ENCODE measurements around the gene TRIM4.
"Not testable (repeated sequence)": the region's sequence is repeated elsewhere in the genome, so short reads cannot be mapped to it uniquely, and the experiment has no call there.

Gene TRIM4

DNA sequence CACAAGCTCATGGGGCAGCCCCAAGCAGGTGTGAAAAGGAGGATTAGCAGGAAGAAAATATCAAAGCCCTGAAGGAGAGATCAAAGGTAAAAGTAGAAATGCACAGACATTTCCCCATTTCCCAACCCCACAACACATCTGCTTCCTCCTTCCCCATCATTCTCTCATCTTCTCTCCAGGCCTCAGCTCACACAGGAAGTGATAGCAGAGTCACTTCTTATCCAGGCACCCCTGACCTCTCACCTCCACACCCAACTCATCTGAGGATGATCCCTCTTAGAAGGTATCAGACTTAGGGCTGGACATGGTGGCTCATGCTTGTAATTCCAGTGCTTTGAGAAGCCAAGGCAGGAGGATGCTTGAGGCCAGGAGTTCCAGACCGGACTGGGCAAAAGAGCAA lies 28.3 kb upstream of the TRIM4 start:
- TF ChIP-seq, protein P1, sequence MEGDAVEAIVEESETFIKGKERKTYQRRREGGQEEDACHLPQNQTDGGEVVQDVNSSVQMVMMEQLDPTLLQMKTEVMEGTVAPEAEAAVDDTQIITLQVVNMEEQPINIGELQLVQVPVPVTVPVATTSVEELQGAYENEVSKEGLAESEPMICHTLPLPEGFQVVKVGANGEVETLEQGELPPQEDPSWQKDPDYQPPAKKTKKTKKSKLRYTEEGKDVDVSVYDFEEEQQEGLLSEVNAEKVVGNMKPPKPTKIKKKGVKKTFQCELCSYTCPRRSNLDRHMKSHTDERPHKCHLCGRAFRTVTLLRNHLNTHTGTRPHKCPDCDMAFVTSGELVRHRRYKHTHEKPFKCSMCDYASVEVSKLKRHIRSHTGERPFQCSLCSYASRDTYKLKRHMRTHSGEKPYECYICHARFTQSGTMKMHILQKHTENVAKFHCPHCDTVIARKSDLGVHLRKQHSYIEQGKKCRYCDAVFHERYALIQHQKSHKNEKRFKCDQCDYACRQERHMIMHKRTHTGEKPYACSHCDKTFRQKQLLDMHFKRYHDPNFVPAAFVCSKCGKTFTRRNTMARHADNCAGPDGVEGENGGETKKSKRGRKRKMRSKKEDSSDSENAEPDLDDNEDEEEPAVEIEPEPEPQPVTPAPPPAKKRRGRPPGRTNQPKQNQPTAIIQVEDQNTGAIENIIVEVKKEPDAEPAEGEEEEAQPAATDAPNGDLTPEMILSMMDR (IDR thresholded peaks at IDR 0.05; ENCODE audit: borderline replicate concordance, control extremely low read depth, extremely low read depth, insufficient read depth, missing control alignments): no peak
- in situ Hi-C loops (cut with MboI; ENCODE audit: low sequenced_read_pairs, unreplicated experiment): no loop called here
- DNase-seq (ENCODE audit: low spot score): no peak

DNA sequence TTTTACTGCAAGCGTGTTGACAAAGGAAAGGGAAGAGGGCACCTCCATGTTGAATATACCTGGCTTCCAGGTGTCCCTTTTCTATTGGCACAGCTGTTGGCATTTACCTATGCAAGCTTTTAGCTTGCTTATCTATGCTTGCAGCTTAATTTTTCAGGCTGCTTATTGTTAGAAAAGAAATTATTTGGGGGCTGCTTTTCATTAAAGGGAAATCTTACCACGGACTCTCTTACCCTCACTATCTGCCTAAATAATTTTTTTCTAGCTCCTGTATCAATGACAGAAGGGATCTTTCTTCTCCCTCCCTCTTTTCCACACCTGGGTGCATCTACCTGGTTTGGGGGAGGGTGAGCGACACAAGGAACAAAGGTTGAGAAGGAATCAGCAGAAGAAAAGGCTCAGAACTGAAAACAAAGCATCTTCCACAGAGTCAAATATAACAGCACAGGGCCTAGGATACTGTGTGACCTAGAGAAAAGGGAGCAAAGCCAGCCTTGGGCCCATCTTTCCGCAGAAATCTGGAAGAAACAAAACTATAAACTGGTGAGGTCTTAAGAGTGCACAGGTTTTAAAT lies 25.3 kb upstream of the TRIM4 start:
- in situ Hi-C loops (cut with MboI; ENCODE audit: low sequenced_read_pairs, unreplicated experiment): no loop called here
- no peak for DNase-seq (ENCODE audit: low spot score)

DNA sequence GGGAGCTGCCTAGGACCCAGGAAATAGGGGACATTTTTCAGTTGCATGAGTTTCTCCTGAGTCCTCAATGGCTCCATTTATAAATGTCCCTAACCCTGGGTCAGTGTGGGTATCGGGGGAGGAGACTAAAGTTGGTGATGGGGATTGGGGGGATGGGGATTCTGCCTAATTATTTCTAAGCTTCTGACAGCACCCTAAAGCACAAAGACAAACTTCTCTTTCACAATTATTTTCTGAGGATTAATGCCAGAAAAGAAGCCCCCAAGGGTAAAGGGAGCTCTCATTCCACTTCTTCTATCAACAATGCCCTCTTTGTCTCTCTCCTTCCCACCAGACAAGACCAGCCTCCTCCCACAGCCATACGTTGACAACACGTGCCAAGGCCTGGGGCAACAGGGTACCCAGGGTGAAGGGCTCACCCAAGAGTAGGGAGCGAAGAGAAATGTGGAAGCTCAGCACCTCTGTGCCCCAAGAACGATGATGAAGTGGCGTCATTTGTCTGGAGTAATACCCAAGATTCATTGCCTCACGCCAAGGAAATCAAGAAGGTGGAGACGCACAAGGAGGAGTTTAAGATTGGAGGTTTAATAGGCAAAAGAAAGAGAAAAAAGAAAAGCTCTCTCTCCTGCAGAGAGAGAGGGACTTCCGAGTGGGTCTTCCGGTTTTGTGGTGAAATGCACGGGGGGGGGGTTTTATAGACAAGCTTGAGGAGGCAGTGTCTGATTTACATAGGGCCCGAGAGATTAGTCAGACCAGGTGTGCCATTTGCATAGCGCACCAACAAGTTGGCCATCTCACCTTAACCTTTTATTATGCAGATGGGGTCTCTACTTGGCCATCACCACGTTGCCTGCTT lies 24.5 kb upstream of the TRIM4 start:
- DNase-seq (ENCODE audit: low spot score): no peak
- in situ Hi-C loops (cut with MboI; ENCODE audit: low sequenced_read_pairs, unreplicated experiment): no loop called here
- TF ChIP-seq, protein P1 (IDR thresholded peaks at IDR 0.05; ENCODE audit: borderline replicate concordance, control extremely low read depth, extremely low read depth, insufficient read depth, missing control alignments): no peak

More for the DNA sequence above, 25.3 kb upstream of the TRIM4 start:
- TF ChIP-seq, protein P1 (IDR thresholded peaks at IDR 0.05; ENCODE audit: borderline replicate concordance, control extremely low read depth, extremely low read depth, insufficient read depth, missing control alignments): no peak

DNA sequence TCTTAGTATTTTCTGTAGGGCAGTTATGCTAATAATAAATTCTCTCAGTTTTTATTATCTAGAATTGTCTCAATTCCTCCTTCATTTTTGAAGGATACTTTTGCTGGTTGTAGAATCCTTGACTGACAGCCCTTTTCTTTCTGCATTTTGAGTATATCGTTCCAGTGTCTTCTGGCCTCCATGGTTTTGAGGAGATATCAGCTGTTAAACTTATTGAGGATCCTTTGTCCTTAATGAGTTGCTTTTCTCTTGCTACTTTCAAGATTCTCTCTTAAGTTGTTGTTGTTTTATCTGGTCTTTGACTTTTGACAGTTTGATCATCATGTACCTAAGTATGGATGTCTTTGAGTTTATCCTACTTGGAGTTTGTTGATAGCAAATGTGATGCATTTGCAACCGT lies 19.0 kb upstream of the TRIM4 start:
- in situ Hi-C loops (cut with MboI; ENCODE audit: low sequenced_read_pairs, unreplicated experiment): no loop called here
- no peak for DNase-seq (ENCODE audit: low spot score)
- TF ChIP-seq, protein P1 (IDR thresholded peaks at IDR 0.05; ENCODE audit: borderline replicate concordance, control extremely low read depth, extremely low read depth, insufficient read depth, missing control alignments): no peak

DNA sequence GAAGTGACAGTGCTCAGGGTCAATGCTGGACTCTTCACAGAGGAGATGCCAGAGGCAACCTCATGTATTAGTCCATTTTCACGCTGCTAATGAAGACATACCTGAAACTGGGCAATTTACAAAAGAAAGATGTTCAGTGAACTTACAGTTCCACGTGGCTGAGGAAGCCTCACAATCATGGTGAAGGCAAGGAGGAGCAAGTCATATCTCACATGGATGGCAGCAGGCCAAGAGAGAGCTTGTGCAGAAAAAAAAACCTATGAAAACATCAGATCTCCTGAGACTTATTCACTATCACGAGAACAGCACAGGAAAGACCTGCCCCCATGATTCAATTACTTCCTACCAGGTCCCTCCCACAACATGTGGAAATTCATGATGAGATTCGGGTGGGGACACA lies 15.7 kb upstream of the TRIM4 start:
- in situ Hi-C loops (cut with MboI; ENCODE audit: low sequenced_read_pairs, unreplicated experiment); DNase-seq (ENCODE audit: low spot score): not testable (repeated sequence)

DNA sequence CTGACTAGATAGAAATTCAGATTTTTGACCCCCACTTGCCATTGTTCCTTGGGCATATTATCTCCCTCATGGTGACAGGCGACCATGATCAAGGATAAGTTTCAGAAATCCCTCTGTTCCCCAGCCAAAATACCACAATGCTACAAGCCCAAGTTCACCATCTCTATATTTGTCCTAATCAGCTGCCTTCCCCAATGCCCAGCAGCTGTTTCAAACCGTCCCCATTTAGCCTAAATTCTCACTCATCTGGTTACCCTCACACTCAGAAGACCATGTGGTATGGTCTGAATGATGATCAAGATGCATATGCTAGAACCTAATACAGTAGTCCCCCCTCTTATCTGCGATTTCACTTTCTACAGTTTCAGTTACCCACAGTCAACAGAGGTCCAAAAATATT lies 11.0 kb upstream of the TRIM4 start:
- in situ Hi-C loops (cut with MboI; ENCODE audit: low sequenced_read_pairs, unreplicated experiment): no loop called here
- TF ChIP-seq, protein P1 (IDR thresholded peaks at IDR 0.05; ENCODE audit: borderline replicate concordance, control extremely low read depth, extremely low read depth, insufficient read depth, missing control alignments): no peak
- DNase-seq (ENCODE audit: low spot score): no peak

DNA sequence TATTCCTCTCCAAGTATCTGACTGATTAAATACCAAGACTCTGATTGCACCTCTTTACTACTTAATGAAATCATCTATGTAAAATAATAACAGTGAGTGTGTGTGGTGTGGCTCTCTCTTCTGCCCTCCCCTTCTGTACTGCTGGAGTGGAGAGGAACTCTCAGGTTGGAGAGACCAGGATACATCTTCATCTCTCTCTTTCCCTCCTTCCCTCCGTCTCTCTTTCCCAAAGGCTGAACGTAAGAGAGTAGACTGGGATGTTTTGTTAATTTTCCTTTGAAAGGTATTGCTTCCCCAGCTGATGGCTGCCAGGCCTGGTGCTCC lies 10.4 kb upstream of the TRIM4 start:
- DNase-seq (ENCODE audit: low spot score): no peak
- TF ChIP-seq, protein P1 (IDR thresholded peaks at IDR 0.05; ENCODE audit: borderline replicate concordance, control extremely low read depth, extremely low read depth, insufficient read depth, missing control alignments): no peak
- in situ Hi-C loops (cut with MboI; ENCODE audit: low sequenced_read_pairs, unreplicated experiment): no loop called here
